Gastrocnemius medialis (tissue), 4 donors: ENCODE results near the gene EDNRA. TPM values are rescaled to one million over a fixed set of nuclear protein-coding genes. Genes with fewer than 3 reads are reported as not detected.

Source experiments
- ATAC-seq, 2 donors: fragments of 150-250 bp; one replicate each; pipeline ENCODE4 v1.9.1; 2016
- DNase-seq, 2 donors: peaks; one replicate each; pipeline ENCODE4 v3.0.0-alpha.2; 2019
- H3K27ac ChIP-seq, 4 donors: fragments of 200-600 bp; sonication (generic); 1 replicate in 1 of 4; 2 replicates in 3 of 4; pipeline ENCODE4 v1.5.1; 2016 to 2018; ENCODE audit warnings: mild to moderate bottlenecking in 2 of 4, moderate library complexity in 1 of 4
- H3K27me3 ChIP-seq, 3 donors: fragments of 200-600 bp; sonication (generic) in 2 of 3; 1 replicate in 1 of 3; 2 replicates in 2 of 3; pipeline versions ENCODE4 v1.5.1 to v1.6.0; 2016 to 2019; ENCODE audit warnings: mild to moderate bottlenecking in 1 of 3, moderate library complexity in 1 of 3
- H3K36me3 ChIP-seq, 2 donors: fragments of 200-600 bp; sonication (generic) in 1 of 2; one replicate each; pipeline ENCODE4 v1.5.1; 2017 to 2018
- H3K4me1 ChIP-seq, 2 donors: fragments of 200-600 bp; sonication (generic) in 1 of 2; one replicate each; pipeline ENCODE4 v1.5.1; 2016 to 2017; ENCODE audit warnings: mild to moderate bottlenecking in 2 of 2
- H3K4me3 ChIP-seq, 4 donors: fragments of 200-600 bp; sonication (generic) in 3 of 4; 1 replicate in 1 of 4; 2 replicates in 3 of 4; pipeline ENCODE4 v1.5.1; 2016 to 2019; ENCODE audit warnings: mild to moderate bottlenecking in 2 of 4
- H3K9me3 ChIP-seq, 3 donors: fragments of 200-600 bp; sonication (generic) in 2 of 3; 1 replicate in 1 of 3; 2 replicates in 2 of 3; pipeline ENCODE4 v1.5.1; 2016 to 2019
- CTCF ChIP-seq, 5 experiments: fragments of 450-650 bp in 3 of 5; fragments of 200-600 bp in 2 of 5; sonication (generic) in 2 of 5; IDR thresholded peaks in 4 of 5; conservative IDR thresholded peaks in 1 of 5; 1 replicate in 4 of 5; 2 replicates in 1 of 5; pipeline ENCODE4 v1.5.1; 2016 to 2019; ENCODE audit warnings: antibody characterized with exemption in 5 of 5, mild to moderate bottlenecking in 3 of 5, moderate library complexity in 3 of 5
- POLR2A ChIP-seq, 2 donors: fragments of 450-650 bp; IDR thresholded peaks; one replicate each; pipeline ENCODE4 v1.6.1; 2017; ENCODE audit warnings: antibody characterized with exemption in 2 of 2, mild to moderate bottlenecking in 2 of 2, moderate library complexity in 2 of 2
- in situ Hi-C, 4 donors: fragments of 200-750 bp; cut with MboI; loops; one replicate each; pipeline versions ENCODE4 v1.15.0 to v1.8.0; 2017; ENCODE audit warnings: low sequenced_read_pairs in 4 of 4
- intact Hi-C: fragments of 100-400 bp; cut with DNase I; formaldehyde crosslinking; loops from one replicate; pipeline ENCODE4 v1.15.1; 2023; ENCODE audit warnings: low total_unique reads
- total RNA-seq, 4 donors: library from RNA; depleted of rRNA; stranded (reverse); fragments of >200 nt; gene quantifications; one replicate each; pipeline versions ENCODE4 v1.1.0 to v1.2.3, GENCODE V29; 2016

Gene EDNRA
- total RNA-seq, 4 donors from 2014 or later = 1.4 to 8.4 (median 2.6) TPM

DNA sequence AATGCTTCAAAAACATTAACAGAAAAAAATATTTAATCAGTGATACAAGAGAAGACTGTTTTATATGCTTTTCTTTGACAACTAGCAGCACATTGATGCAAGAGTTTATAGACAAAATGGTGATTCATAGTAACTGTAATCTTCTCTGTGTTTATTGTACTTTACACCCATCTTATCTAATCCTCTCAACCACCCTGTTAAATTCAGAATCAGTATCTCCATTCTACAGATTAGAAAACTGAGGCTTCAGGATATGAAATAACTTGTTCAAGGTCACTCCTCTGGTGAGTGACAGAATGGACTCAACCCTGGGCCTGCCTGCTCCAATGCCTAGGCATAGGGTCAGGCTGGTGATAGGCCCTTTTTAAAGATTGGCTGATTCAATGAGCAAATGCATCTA is 110.2 kb downstream of the EDNRA start:
- Histone ChIP-seq H3K4me3 (no peak overlapping the region), H3K27ac (no peak overlapping the region), H3K9me3 (no peaks in the 10 kb centered on the region), H3K36me3 (no peaks in the 10 kb centered on the region), H3K27me3 (no peaks in the 10 kb centered on the region), H3K4me1 (no peaks in the 10 kb centered on the region)
- DNase-seq (no peak), ATAC-seq (no peak)
- TF ChIP-seq CTCF (IDR thresholded peaks at IDR 0.05 in 4 of 5, conservative IDR thresholded peaks at IDR 0.05 in 1 of 5) (no peak), POLR2A (IDR thresholded peaks at IDR 0.05) (no peak)
- in situ Hi-C loops = loop anchor here in 3 of 4 donors (25.0 kb wide), 3 partner anchors 429 to 579 kb away; no protein-coding TSS in a partner anchor
- intact Hi-C loops = loop anchor here (10.0 kb wide), 2 partner anchors 426 to 476 kb away; no protein-coding TSS in a partner anchor

- Histone ChIP-seq H3K36me3 (no peaks in the 10 kb centered on the region), H3K4me3 (no peak overlapping the region), H3K4me1 (no peaks in the 10 kb centered on the region), H3K27me3 (no peaks in the 10 kb centered on the region), H3K27ac (no peak overlapping the region), H3K9me3 (no peaks in the 10 kb centered on the region)
- no peak for DNase-seq
- no peak for ATAC-seq
- intact Hi-C loops = loop anchor here (10.0 kb wide), 2 partner anchors 429 to 479 kb away; no protein-coding TSS in a partner anchor
- TF ChIP-seq CTCF (IDR thresholded peaks at IDR 0.05 in 4 of 5, conservative IDR thresholded peaks at IDR 0.05 in 1 of 5) (no peak), POLR2A (IDR thresholded peaks at IDR 0.05) (no peak)
- in situ Hi-C loops = loop anchor here in 3 of 4 donors (25.0 kb wide), 3 partner anchors 432 to 582 kb away; no protein-coding TSS in a partner anchor
Measured at GRCh38 chr4:147594107-147594506, 113.2 kb downstream of the EDNRA start.

Other genes starting within 250 kb of the EDNRA start
- 10 to 100 TPM; 15.6 to 30.9 (median 20.7) TPM for gene TMEM184C, start 136.3 kb downstream of the EDNRA start, total RNA-seq
- 1 to 10 TPM; 5.2 to 9.1 (median 5.5) TPM for gene PRMT9, start 203.1 kb downstream of the EDNRA start, total RNA-seq